ENCODE data around the gene YTHDF1.

- TF ChIP-seq CTCF (IDR thresholded peaks at IDR 0.05; ENCODE audit: low read depth, low read length) = no peak
- no peak for TF ChIP-seq EZH2phosphoT487 (IDR thresholded peaks at IDR 0.05; ENCODE audit: low read depth)
Observed at GRCh38 chr20:63240004-63240403, 24.1 kb upstream of the YTHDF1 start.

Measured in OCI-LY3 (cell line).